Mesendoderm (in vitro differentiated cells): ENCODE results near the gene PHLDA3.

Experiments used
- DNase-seq: peaks from one replicate; pipeline ENCODE4 v3.0.0; 2013
- H2AK5ac ChIP-seq: 2 replicates; pipeline ENCODE4 v1.6.1; 2013; ENCODE audit warnings: low read length, inconsistent platforms
- H2BK120ac ChIP-seq: 2 replicates; pipeline ENCODE4 v1.6.1; 2013; ENCODE audit warnings: low read depth, mild to moderate bottlenecking, low read length, moderate library complexity, mixed read lengths
- H2BK15ac ChIP-seq: replicated peaks from 2 replicates; pipeline ENCODE4 v1.6.1; 2013; ENCODE audit warnings: low read depth, mild to moderate bottlenecking, moderate library complexity
- H2BK5ac ChIP-seq: 2 replicates; pipeline ENCODE4 v1.6.1; 2013; ENCODE audit warnings: low read length, inconsistent platforms
- H3K18ac ChIP-seq: 2 replicates; pipeline ENCODE4 v1.6.1; 2013; ENCODE audit warnings: mild to moderate bottlenecking, low read length, mixed read lengths
- H3K23ac ChIP-seq: one replicate; pipeline ENCODE4 v1.6.1; 2013; ENCODE audit warnings: low read length
- H3K27ac ChIP-seq: 2 replicates; pipeline ENCODE4 v1.5.1; 2013; ENCODE audit warnings: low read depth, mild to moderate bottlenecking, inconsistent platforms, low read length, moderate library complexity
- H3K27me3 ChIP-seq: 2 replicates; pipeline ENCODE4 v1.6.1; 2013; ENCODE audit warnings: low read length, control low read depth, mild to moderate bottlenecking, inconsistent platforms; ENCODE audit not compliant: insufficient read depth, poor library complexity
- H3K36me3 ChIP-seq: 2 replicates; pipeline ENCODE4 v1.6.1; 2013; ENCODE audit warnings: low read length, inconsistent platforms; ENCODE audit not compliant: control insufficient read depth, insufficient read depth
- H3K4ac ChIP-seq: one replicate; pipeline ENCODE4 v1.6.1; 2013; ENCODE audit warnings: low read depth, mild to moderate bottlenecking, low read length, moderate library complexity
- H3K4me1 ChIP-seq: 2 replicates; pipeline ENCODE4 v1.6.1; 2013; ENCODE audit warnings: low read depth, low read length, inconsistent platforms; ENCODE audit not compliant: control insufficient read depth
- H3K4me2 ChIP-seq: 2 replicates; pipeline ENCODE4 v1.6.1; 2013; ENCODE audit warnings: low read length
- H3K4me3 ChIP-seq: 2 replicates; pipeline ENCODE4 v1.5.1; 2013; ENCODE audit warnings: mild to moderate bottlenecking, low read length
- H3K56ac ChIP-seq: one replicate; pipeline ENCODE4 v1.6.1; 2013; ENCODE audit warnings: low read length
- H3K79me1 ChIP-seq: 2 replicates; pipeline ENCODE4 v1.6.1; 2013; ENCODE audit warnings: low read length, inconsistent platforms
- H3K79me2 ChIP-seq: 2 replicates; pipeline ENCODE4 v1.6.1; 2013; ENCODE audit warnings: mild to moderate bottlenecking, low read length; ENCODE audit not compliant: control insufficient read depth, insufficient read depth
- H3K9ac ChIP-seq: 2 replicates; pipeline ENCODE4 v1.6.1; 2013; ENCODE audit warnings: low read length, inconsistent platforms
- H4K5ac ChIP-seq: one replicate; pipeline ENCODE4 v1.6.1; 2013; ENCODE audit warnings: low read length
- H4K8ac ChIP-seq: one replicate; pipeline ENCODE4 v1.6.1; 2013; ENCODE audit warnings: low read depth, mild to moderate bottlenecking, control low read depth, low read length, moderate library complexity
- WGBS: extraction: QIAGEN DNeasy Blood & Tissue Kit; methylation state at CpG from one replicate; pipeline ENCODE4 v1.1.7; 2013; ENCODE audit warnings: low lambda C conversion rate, missing lambda C conversion rate; ENCODE audit not compliant: insufficient coverage; ENCODE audit errors: extremely low coverage; 5-methylcytosine and 5-hydroxymethylcytosine counted together

PHLDA3 gene

DNA sequence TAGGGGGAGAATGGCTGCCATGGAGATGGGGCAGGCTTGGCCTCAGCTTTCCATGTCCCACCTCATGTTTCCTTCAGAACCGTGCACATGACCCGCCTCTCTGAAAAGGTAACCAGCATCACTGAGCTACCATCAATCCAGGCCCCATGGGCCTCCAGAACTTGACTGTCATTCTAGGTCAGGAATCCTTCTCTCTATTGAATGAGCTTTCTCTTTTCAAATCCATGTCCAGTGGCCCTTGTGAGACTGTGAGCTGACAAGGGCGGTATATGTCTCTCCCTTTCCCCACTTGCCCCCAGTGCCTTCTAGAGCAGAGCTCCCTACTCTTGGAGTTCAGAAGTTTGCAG lies 33.5 kb upstream of the PHLDA3 start:
- Histone ChIP-seq H3K4me2 (no peak overlapping the region), H2AK5ac (no peak overlapping the region)
- WGBS = no CpG with 5 or more reads among the region's 3 CpGs

DNA sequence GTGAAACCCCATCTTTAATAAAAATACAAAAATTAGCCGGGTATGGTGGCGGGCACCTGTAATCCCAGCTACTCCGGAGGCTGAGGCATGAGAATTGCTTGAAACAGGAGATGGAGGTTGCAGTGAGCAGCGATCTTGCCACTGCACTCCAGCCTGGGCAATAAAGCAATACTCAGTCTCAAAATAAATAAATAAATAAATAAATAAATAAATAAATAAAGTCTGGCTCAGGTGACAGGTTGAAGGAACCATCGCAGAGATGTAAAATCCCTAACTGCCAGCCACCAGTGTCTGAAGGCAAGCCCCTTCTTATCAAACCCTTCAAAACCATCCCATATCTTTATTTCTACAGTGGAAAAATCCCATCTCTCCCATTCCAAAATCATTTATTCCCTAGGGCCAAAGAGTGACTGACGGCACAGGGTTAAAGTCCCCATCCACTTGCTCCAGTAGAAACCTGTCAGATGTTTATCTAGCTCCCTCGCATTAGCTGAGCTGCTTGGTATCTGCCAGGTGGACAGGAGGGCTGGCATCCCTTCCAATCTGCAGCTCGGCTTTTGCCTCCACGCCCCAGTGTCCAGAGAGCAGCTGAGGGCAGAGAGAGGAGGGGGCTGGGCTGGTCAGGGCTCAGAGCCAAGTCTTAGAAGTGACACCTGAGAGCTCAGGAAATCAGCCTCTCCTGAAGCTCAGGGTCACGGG lies 33.0 kb upstream of the PHLDA3 start:
- Histone ChIP-seq H3K79me2 (peaks cover 2% of the 10 kb centered on the region), H3K18ac (no peak overlapping the region), H3K56ac (no peak overlapping the region), H3K4me3 (no peak overlapping the region), H2AK5ac (no peak overlapping the region), H3K9ac (no peak overlapping the region), H2BK15ac (no peak overlapping the region), H4K5ac (no peak overlapping the region), H4K8ac (no peak overlapping the region), H2BK5ac (no peak overlapping the region), H3K4me1 (peaks cover 13% of the 10 kb centered on the region), H3K27me3 (no peaks in the 10 kb centered on the region), H3K36me3 (no peaks in the 10 kb centered on the region), H3K27ac (no peak overlapping the region), H3K4ac (no peak overlapping the region), H3K79me1 (peaks cover 2% of the 10 kb centered on the region), H2BK120ac (no peak overlapping the region), H3K23ac (no peak overlapping the region), H3K4me2 (no peak overlapping the region)
- no CpG with 5 or more reads among the region's 10 CpGs for WGBS
- no peak for DNase-seq

More for the DNA sequence above, 33.5 kb upstream of the PHLDA3 start:
- H3K18ac ChIP-seq = no peak overlapping the region
- peaks cover 2% of the 10 kb centered on the region for H3K79me2 ChIP-seq
- peaks cover 13% of the 10 kb centered on the region for H3K4me1 ChIP-seq
- peaks cover 2% of the 10 kb centered on the region for H3K79me1 ChIP-seq
- no peaks in the 10 kb centered on the region for H3K36me3 ChIP-seq
- no peak overlapping the region for H2BK15ac ChIP-seq
- H2BK5ac ChIP-seq = no peak overlapping the region
- DNase-seq = no peak
- H3K23ac ChIP-seq = no peak overlapping the region
- H2BK120ac ChIP-seq = no peak overlapping the region
- peak overlapping the region; percentile 29 for H3K56ac ChIP-seq
- H4K8ac ChIP-seq = no peak overlapping the region
- H3K27ac ChIP-seq = no peak overlapping the region
- no peak overlapping the region for H3K4ac ChIP-seq
- no peaks in the 10 kb centered on the region for H3K27me3 ChIP-seq
- no peak overlapping the region for H3K4me3 ChIP-seq
- no peak overlapping the region for H4K5ac ChIP-seq
- no peak overlapping the region for H3K9ac ChIP-seq

DNA sequence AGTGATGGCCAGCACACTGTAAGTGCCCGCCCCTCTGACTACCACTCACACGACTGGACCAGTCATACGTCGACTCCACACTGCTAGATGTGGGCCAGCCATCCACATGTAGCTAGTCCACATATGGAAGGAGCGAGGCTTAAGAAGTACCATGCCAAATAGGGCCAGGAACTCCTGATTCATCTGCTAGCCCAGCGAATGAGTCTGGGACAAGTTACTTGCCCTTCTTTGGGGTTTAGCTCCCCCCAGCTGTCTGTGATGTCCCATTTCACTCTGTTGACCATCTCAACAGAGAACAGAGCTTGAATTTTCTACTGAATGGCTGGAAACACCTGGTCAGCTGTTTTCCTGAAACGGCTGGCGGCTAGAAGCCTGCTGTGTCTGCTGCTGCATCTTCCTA lies 32.2 kb upstream of the PHLDA3 start:
- Histone ChIP-seq H3K36me3 (no peaks in the 10 kb centered on the region), H4K8ac (no peak overlapping the region), H4K5ac (no peak overlapping the region), H2BK5ac (no peak overlapping the region), H3K27ac (no peak overlapping the region), H3K27me3 (no peaks in the 10 kb centered on the region), H3K4me3 (no peak overlapping the region), H2AK5ac (no peak overlapping the region), H3K18ac (no peak overlapping the region), H3K9ac (no peak overlapping the region), H3K79me1 (peaks cover 2% of the 10 kb centered on the region), H3K4ac (no peak overlapping the region), H3K79me2 (peaks cover 2% of the 10 kb centered on the region), H2BK15ac (no peak overlapping the region), H2BK120ac (no peak overlapping the region), H3K23ac (no peak overlapping the region), H3K56ac (no peak overlapping the region), H3K4me2 (no peak overlapping the region), H3K4me1 (peaks cover 13% of the 10 kb centered on the region)
- no CpG with 5 or more reads among the region's 8 CpGs for WGBS
- DNase-seq = no peak

DNA sequence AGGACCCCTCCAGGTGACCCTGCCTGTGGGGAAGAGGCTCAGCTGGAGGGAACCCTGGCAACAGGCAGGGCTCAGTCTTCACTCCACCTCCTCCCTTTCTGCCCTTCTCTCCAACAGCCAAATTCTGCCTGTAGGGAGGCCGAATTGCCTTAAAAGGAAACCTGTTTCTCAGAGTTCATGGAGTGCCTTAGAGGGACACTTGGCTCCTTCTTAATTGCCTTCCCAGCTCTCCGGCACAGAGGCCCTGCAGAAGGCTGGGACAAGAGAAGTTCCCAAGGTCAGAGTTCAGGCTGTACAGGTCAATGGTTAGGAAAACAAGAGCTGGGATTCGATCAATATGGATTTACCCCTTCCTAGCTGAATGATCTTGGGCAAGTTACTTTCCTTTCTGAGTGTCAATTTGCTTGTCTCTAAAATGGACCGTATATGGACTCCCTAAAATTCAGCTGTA lies 31.7 kb upstream of the PHLDA3 start:
- DNase-seq = peak; percentile 60
- Histone ChIP-seq H3K4ac (no peak overlapping the region), H3K4me3 (no peak overlapping the region), H2AK5ac (peak overlapping the region; percentile 34), H3K23ac (peak overlapping the region; percentile 76), H3K9ac (no peak overlapping the region), H3K18ac (no peak overlapping the region), H3K79me2 (peaks cover 2% of the 10 kb centered on the region), H4K8ac (no peak overlapping the region), H3K4me1 (peaks cover 13% of the 10 kb centered on the region), H2BK120ac (no peak overlapping the region), H2BK15ac (no peak overlapping the region), H4K5ac (no peak overlapping the region), H3K27me3 (no peaks in the 10 kb centered on the region), H2BK5ac (no peak overlapping the region), H3K27ac (peak overlapping the region; percentile 8), H3K79me1 (peaks cover 2% of the 10 kb centered on the region), H3K36me3 (no peaks in the 10 kb centered on the region), H3K56ac (peak overlapping the region; percentile 70), H3K4me2 (no peak overlapping the region)
- WGBS = no CpG with 5 or more reads among the region's 4 CpGs

DNA sequence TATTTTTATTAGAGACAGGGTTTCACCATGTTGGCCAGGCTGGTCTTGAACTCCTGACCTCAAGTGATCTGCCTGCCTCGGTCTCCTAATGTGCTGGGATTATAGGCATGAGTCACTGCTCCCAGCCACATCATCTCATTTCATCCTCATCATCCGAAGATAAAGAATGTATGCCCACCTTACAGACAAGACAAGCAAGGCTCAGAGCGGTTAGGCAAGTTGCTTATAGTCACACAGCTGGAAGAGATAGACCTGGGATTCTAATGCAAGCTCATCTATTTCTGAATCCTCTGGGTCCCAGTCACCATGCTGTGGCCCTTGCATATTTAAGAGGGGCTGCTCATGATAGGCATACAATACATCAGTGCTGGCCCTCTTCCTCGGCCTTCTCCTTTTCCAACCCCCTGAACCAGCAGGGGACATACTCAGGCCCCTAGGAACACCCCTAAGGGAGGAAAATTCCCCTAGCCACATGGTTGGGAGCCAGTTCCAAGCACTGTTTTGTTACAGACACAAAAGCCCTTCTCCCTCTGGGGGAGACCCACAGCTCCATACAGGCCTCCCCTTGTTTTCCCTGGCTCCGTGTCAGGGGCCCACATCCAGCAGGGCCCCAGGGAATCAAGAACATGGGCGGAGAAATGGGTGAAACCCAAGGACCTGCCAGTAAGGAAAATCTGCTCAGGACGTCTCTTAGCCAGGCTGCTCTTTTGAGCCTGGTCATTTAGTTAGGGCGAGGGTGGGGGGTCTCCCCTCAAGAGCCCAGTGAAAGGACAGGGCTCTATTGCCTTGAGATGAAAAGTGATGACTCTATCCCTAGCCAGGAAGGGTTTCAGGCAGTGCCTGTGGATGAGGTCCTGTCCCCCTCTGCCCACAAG lies 31.0 kb upstream of the PHLDA3 start:
- Histone ChIP-seq H2AK5ac (peak overlapping the region; percentile 34), H3K23ac (peak overlapping the region; percentile 76), H3K4me2 (no peak overlapping the region)

More for the DNA sequence above, 31.0 kb upstream of the PHLDA3 start:
- H3K27me3 ChIP-seq = no peaks in the 10 kb centered on the region
- H3K4me3 ChIP-seq = no peak overlapping the region
- H4K8ac ChIP-seq = no peak overlapping the region
- H3K18ac ChIP-seq = peak overlapping the region; percentile 23
- WGBS = no CpG with 5 or more reads among the region's 8 CpGs
- H3K79me1 ChIP-seq = no peaks in the 10 kb centered on the region
- no peak for DNase-seq
- H2BK5ac ChIP-seq = no peak overlapping the region
- no peak overlapping the region for H4K5ac ChIP-seq
- H3K56ac ChIP-seq = peak overlapping the region; percentile 70
- H3K9ac ChIP-seq = no peak overlapping the region
- no peaks in the 10 kb centered on the region for H3K36me3 ChIP-seq
- peaks cover 11% of the 10 kb centered on the region for H3K4me1 ChIP-seq
- H3K4ac ChIP-seq = no peak overlapping the region
- H3K79me2 ChIP-seq = peaks cover under 1% of the 10 kb centered on the region
- peak overlapping the region; percentile 8 for H3K27ac ChIP-seq
- no peak overlapping the region for H2BK15ac ChIP-seq
- H2BK120ac ChIP-seq = no peak overlapping the region
